GM18868 (cell line): ENCODE measurements around the gene MZB1.
"Not testable (repeated sequence)": the region's sequence is repeated elsewhere in the genome, so short reads cannot be mapped to it uniquely, and the experiment has no call there.

Experiments used
- ATAC-seq: cut with Tn5 transposase; IDR thresholded peaks from one replicate; pipeline ENCODE4 v1.9.1; 2021; ENCODE audit warnings: mild to moderate bottlenecking, moderate library complexity; ENCODE audit not compliant: unreplicated experiment

The MZB1 gene

GRCh38 chr5:139410993-139411828 lies 21.5 kb upstream of the MZB1 start:
- no peak for ATAC-seq

GRCh38 chr5:139410121-139410992 lies 20.6 kb upstream of the MZB1 start:
- ATAC-seq = no peak

- not testable (repeated sequence) for ATAC-seq
Observed at GRCh38 chr5:139409116-139409515, 19.4 kb upstream of the MZB1 start.

- no peak for ATAC-seq
Observed at GRCh38 chr5:139408191-139408590, 18.5 kb upstream of the MZB1 start.

GRCh38 chr5:139407517-139407916 lies 17.8 kb upstream of the MZB1 start:
- peak; percentile 49 for ATAC-seq

GRCh38 chr5:139406963-139407362 lies 17.2 kb upstream of the MZB1 start:
- no peak for ATAC-seq

- no peak for ATAC-seq
Observed at GRCh38 chr5:139404484-139404840, 14.7 kb upstream of the MZB1 start.

GRCh38 chr5:139403787-139404483 lies 14.2 kb upstream of the MZB1 start, which contains the start of gene SPATA24:
Gene SPATA24, minus strand, starts transcription at chr5:139404089. Its CDS starts 29 bp downstream, at chr5:139404060.
- ATAC-seq = peak; percentile 75

- no peak for ATAC-seq
Observed at GRCh38 chr5:139403418-139403786, 13.7 kb upstream of the MZB1 start.

GRCh38 chr5:139402561-139403158 lies 12.9 kb upstream of the MZB1 start:
- ATAC-seq = no peak

- no peak for ATAC-seq
Observed at GRCh38 chr5:139401546-139401945, 11.8 kb upstream of the MZB1 start.

GRCh38 chr5:139399501-139400121 lies 9.9 kb upstream of the MZB1 start:
- ATAC-seq = peak; percentile 47

- ATAC-seq = no peak
Observed at GRCh38 chr5:139397921-139398320, 8.2 kb upstream of the MZB1 start.

- ATAC-seq = no peak
Observed at GRCh38 chr5:139396691-139397090, 7.0 kb upstream of the MZB1 start.

- ATAC-seq = no peak
Observed at GRCh38 chr5:139395844-139396640, 6.3 kb upstream of the MZB1 start.

GRCh38 chr5:139394654-139395566 lies 5.2 kb upstream of the MZB1 start, which contains the start of gene PROB1:
Gene PROB1, minus strand, starts transcription at chr5:139395104. Its CDS starts 23 bp downstream, at chr5:139395081.
- no peak for ATAC-seq

- peak; percentile 23 for ATAC-seq
Observed at GRCh38 chr5:139394123-139394653, 4.5 kb upstream of the MZB1 start.

GRCh38 chr5:139393497-139394122 lies 3.9 kb upstream of the MZB1 start:
- no peak for ATAC-seq
